GM19463 (cell line): ENCODE results near the gene ICAM4.
A peak's percentile ranks its signal among the peaks of the same experiment; 100 is the strongest.
"Not testable (repeated sequence)": the region's sequence is repeated elsewhere in the genome, so short reads cannot be mapped to it uniquely, and the experiment has no call there.

Experiments used
- ATAC-seq: cut with Tn5 transposase; IDR thresholded peaks from one replicate; pipeline ENCODE4 v1.9.1; 2021; ENCODE audit warnings: mild to moderate bottlenecking, moderate library complexity; ENCODE audit not compliant: unreplicated experiment

ICAM4 gene

GRCh38 chr19:10268071-10268470 lies 18.7 kb upstream of the ICAM4 start:
- ATAC-seq = no peak

- no peak for ATAC-seq
These were observed 17.2 kb upstream of the ICAM4 start for GRCh38 chr19:10269333-10270179.

GRCh38 chr19:10270180-10270615 lies 16.6 kb upstream of the ICAM4 start:
- peak; percentile 24 for ATAC-seq

GRCh38 chr19:10270616-10271394 lies 15.9 kb upstream of the ICAM4 start, which contains the start of gene ICAM1:
TSS of gene ICAM1 (plus strand) at chr19:10271120. CDS start at chr19:10271160, 40 bp downstream.
- peak; percentile 48 for ATAC-seq

- peak; percentile 25 for ATAC-seq
These were observed 15.1 kb upstream of the ICAM4 start for GRCh38 chr19:10271543-10272086.

GRCh38 chr19:10274589-10274988 lies 12.2 kb upstream of the ICAM4 start:
- ATAC-seq = no peak

- no peak for ATAC-seq
These were observed 8.8 kb upstream of the ICAM4 start for GRCh38 chr19:10277795-10278589.

- ATAC-seq = no peak
These were observed 7.8 kb upstream of the ICAM4 start for GRCh38 chr19:10278935-10279334.

- no peak for ATAC-seq
These were observed 6.9 kb upstream of the ICAM4 start for GRCh38 chr19:10279737-10280442.

- ATAC-seq = not testable (repeated sequence)
These were observed 4.7 kb upstream of the ICAM4 start for GRCh38 chr19:10282043-10282442.

- ATAC-seq = no peak
These were observed 3.3 kb upstream of the ICAM4 start for GRCh38 chr19:10283301-10284064.

GRCh38 chr19:10284065-10284959 lies 2.4 kb upstream of the ICAM4 start:
- no peak for ATAC-seq

GRCh38 chr19:10284960-10285278 lies 1.8 kb upstream of the ICAM4 start:
- ATAC-seq = no peak

- no peak for ATAC-seq
These were observed 1.4 kb upstream of the ICAM4 start for GRCh38 chr19:10285393-10285792.

- no peak for ATAC-seq
These were observed 2.0 kb downstream of the ICAM4 start for GRCh38 chr19:10288662-10289166.

GRCh38 chr19:10289167-10289835 lies 2.5 kb downstream of the ICAM4 start:
- ATAC-seq = no peak

- ATAC-seq = no peak
These were observed 3.1 kb downstream of the ICAM4 start, which contains the start of gene ICAM5 for GRCh38 chr19:10289836-10290356. TSS of gene ICAM5 (plus strand) at chr19:10289952. CDS start at chr19:10290044, 92 bp downstream.
